AG10803 (cell line): ENCODE data around the gene C1QTNF9B.

Source experiments
- DNase-seq: peaks from one replicate; pipeline ENCODE4 v3.0.0; 2010; ENCODE audit warnings: low read depth
- H3K4me3 ChIP-seq: 2 replicates; pipeline ENCODE4 v1.5.1; 2011; ENCODE audit warnings: mild to moderate bottlenecking, low read length, control low read depth
- CTCF ChIP-seq: conservative IDR thresholded peaks from 2 replicates; pipeline ENCODE4 v1.5.1; 2011; ENCODE audit warnings: mild to moderate bottlenecking, low read length, control low read depth, inconsistent platforms

Gene C1QTNF9B

GRCh38 chr13:23844132-23844531, 53.2 kb downstream of the C1QTNF9B start:
- H3K4me3 ChIP-seq: no peak overlapping the region
- TF ChIP-seq CTCF: no peak
- no peak for DNase-seq

GRCh38 chr13:23843436-23843835, 53.9 kb downstream of the C1QTNF9B start:
- no peak overlapping the region for H3K4me3 ChIP-seq
- no peak for DNase-seq
- TF ChIP-seq CTCF: no peak

GRCh38 chr13:23842406-23842805, 54.9 kb downstream of the C1QTNF9B start:
- H3K4me3 ChIP-seq: no peak overlapping the region
- DNase-seq: no peak
- TF ChIP-seq CTCF: no peak
